ENCODE measurements around the gene ARMC8. TPM values are rescaled to one million over a fixed set of nuclear protein-coding genes. Genes with fewer than 3 reads are reported as not detected.

ARMC8 gene
- total RNA-seq, 1 donor from 2014 or later, result 39.6 TPM

GRCh38 chr3:138327831-138328230, 140.7 kb downstream of the ARMC8 start:
- Mint-ChIP-seq H3K27me3 (ENCODE audit: unreplicated experiment) (peaks cover 3% of the 10 kb centered on the region), H3K4me3 (ENCODE audit: unreplicated experiment) (no peak overlapping the region), H3K27ac (ENCODE audit: unreplicated experiment) (no peak overlapping the region), H3K4me1 (ENCODE audit: unreplicated experiment) (peaks cover 3% of the 10 kb centered on the region), H3K36me3 (ENCODE audit: low read depth, unreplicated experiment) (no peaks in the 10 kb centered on the region), H3K9me3 (ENCODE audit: unreplicated experiment) (no peaks in the 10 kb centered on the region)
- TF ChIP-seq, protein P1, sequence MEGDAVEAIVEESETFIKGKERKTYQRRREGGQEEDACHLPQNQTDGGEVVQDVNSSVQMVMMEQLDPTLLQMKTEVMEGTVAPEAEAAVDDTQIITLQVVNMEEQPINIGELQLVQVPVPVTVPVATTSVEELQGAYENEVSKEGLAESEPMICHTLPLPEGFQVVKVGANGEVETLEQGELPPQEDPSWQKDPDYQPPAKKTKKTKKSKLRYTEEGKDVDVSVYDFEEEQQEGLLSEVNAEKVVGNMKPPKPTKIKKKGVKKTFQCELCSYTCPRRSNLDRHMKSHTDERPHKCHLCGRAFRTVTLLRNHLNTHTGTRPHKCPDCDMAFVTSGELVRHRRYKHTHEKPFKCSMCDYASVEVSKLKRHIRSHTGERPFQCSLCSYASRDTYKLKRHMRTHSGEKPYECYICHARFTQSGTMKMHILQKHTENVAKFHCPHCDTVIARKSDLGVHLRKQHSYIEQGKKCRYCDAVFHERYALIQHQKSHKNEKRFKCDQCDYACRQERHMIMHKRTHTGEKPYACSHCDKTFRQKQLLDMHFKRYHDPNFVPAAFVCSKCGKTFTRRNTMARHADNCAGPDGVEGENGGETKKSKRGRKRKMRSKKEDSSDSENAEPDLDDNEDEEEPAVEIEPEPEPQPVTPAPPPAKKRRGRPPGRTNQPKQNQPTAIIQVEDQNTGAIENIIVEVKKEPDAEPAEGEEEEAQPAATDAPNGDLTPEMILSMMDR (IDR thresholded peaks at IDR 0.05; ENCODE audit: unreplicated experiment), result no peak
- no peak for DNase-seq (ENCODE audit: low spot score)

DNA sequence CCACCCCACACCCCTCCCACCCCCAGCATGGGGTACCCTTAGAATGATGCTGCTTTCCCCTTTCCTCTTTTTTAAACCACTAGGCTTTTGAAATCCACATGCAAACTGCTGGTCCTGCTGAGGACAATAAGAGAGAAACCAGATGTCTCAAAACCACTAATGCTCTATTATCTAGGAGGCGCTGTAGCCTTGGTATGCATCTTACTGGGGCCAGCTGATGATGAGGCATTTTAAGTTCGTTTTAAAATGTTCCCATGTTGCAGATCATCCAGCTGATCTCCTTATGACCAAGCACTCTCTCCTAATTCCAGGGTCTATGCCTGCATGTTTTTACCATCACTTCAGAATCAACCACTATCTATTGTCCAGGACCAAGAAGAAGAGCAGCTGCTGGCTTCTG, 141.2 kb downstream of the ARMC8 start:
- Mint-ChIP-seq H3K4me1 (ENCODE audit: unreplicated experiment) (peaks cover 3% of the 10 kb centered on the region), H3K36me3 (ENCODE audit: low read depth, unreplicated experiment) (no peaks in the 10 kb centered on the region), H3K27ac (ENCODE audit: unreplicated experiment) (no peak overlapping the region), H3K27me3 (ENCODE audit: unreplicated experiment) (peaks cover 3% of the 10 kb centered on the region), H3K9me3 (ENCODE audit: unreplicated experiment) (no peaks in the 10 kb centered on the region), H3K4me3 (ENCODE audit: unreplicated experiment) (peak overlapping the region; percentile 30)
- TF ChIP-seq, protein P1 (IDR thresholded peaks at IDR 0.05; ENCODE audit: unreplicated experiment), result no peak
- no peak for DNase-seq (ENCODE audit: low spot score)

DNA sequence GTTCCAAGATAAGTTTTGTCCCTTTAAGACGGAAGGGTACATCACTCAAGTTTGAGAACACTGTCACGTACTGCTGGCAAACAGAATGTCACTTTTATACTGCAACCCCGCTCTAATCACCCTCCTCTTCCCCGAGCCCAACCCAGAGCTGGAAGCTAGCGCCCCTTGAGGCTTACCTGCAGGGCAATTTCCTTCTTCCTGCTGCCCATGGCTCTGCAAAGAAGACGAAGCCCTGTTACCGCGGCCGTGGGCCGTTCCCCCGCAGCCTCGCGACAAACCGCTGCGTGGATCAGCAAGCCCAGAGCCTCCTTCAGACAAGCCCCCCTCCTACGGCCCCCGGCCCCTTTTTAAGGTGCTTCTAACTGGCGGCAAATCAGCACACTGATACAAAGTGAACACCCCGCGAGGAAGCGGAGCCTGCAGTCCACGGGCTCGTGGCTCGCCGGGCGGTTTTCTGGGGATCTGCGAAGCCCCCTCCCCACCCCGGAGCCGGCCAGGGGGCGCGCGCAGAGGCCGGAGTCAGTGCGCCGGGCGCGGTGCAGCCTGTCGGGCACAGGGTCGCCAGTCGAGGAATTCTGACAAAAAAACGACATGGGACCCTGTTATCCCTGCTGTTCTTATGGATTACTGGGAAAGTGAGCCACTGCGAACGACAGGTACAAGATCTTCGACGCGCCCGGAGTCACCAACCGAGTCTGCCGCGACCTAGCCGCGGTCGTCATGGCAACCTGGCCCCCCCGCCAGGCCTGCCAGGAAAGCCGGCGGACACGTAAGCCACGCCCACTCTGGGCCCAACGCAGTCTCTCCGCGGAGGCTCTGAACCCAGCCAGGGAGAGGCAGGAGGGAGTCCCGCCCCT, 142.3 kb downstream of the ARMC8 start, which contains the start of gene NME9:
Gene NME9, minus strand, starts transcription at position 725 of the 857 bp plus-strand sequence. Its CDS starts 516 bp downstream, at position 209.
- H3K4me1 Mint-ChIP-seq (ENCODE audit: unreplicated experiment), result peaks cover 3% of the 10 kb centered on the region
- H3K9me3 Mint-ChIP-seq (ENCODE audit: unreplicated experiment), result no peaks in the 10 kb centered on the region
- peak within 1 kb of the TSS; percentile 91 for H3K4me3 Mint-ChIP-seq (ENCODE audit: unreplicated experiment)
- H3K27me3 Mint-ChIP-seq (ENCODE audit: unreplicated experiment), result peaks cover 1% of the 10 kb centered on the region
- H3K36me3 Mint-ChIP-seq (ENCODE audit: low read depth, unreplicated experiment), result no peaks in the 10 kb centered on the region
- TF ChIP-seq, protein P1 (IDR thresholded peaks at IDR 0.05; ENCODE audit: unreplicated experiment), result no peak
- peak within 1 kb of the TSS; percentile 24 for H3K27ac Mint-ChIP-seq (ENCODE audit: unreplicated experiment)
- DNase-seq (ENCODE audit: low spot score), result peak; percentile 94

- H3K27me3 Mint-ChIP-seq (ENCODE audit: unreplicated experiment), result peaks cover under 1% of the 10 kb centered on the region
- TF ChIP-seq, protein P1 (IDR thresholded peaks at IDR 0.05; ENCODE audit: unreplicated experiment), result no peak
- peak overlapping the region; percentile 5 for H3K27ac Mint-ChIP-seq (ENCODE audit: unreplicated experiment)
- no peak for DNase-seq (ENCODE audit: low spot score)
- H3K9me3 Mint-ChIP-seq (ENCODE audit: unreplicated experiment), result no peaks in the 10 kb centered on the region
- peaks cover 3% of the 10 kb centered on the region for H3K4me1 Mint-ChIP-seq (ENCODE audit: unreplicated experiment)
- H3K36me3 Mint-ChIP-seq (ENCODE audit: low read depth, unreplicated experiment), result no peaks in the 10 kb centered on the region
- peak overlapping the region; percentile 91 for H3K4me3 Mint-ChIP-seq (ENCODE audit: unreplicated experiment)
Observed at GRCh38 chr3:138329984-138330293, 142.8 kb downstream of the ARMC8 start.
